GM19023 (cell line): ENCODE measurements around the gene NFX1.

ENCODE experiments used
- ATAC-seq: cut with Tn5 transposase; IDR thresholded peaks from one replicate; pipeline ENCODE4 v1.9.1; 2021; ENCODE audit warnings: mild to moderate bottlenecking, moderate library complexity; ENCODE audit not compliant: unreplicated experiment

The NFX1 gene

GRCh38 chr9:33265211-33265865, 25.0 kb upstream of the NFX1 start:
- no peak for ATAC-seq

GRCh38 chr9:33267151-33267767, 23.1 kb upstream of the NFX1 start:
- no peak for ATAC-seq

- ATAC-seq = no peak
These were observed 20.2 kb upstream of the NFX1 start for GRCh38 chr9:33270146-33270545.

GRCh38 chr9:33272061-33272460, 18.3 kb upstream of the NFX1 start:
- no peak for ATAC-seq

DNA sequence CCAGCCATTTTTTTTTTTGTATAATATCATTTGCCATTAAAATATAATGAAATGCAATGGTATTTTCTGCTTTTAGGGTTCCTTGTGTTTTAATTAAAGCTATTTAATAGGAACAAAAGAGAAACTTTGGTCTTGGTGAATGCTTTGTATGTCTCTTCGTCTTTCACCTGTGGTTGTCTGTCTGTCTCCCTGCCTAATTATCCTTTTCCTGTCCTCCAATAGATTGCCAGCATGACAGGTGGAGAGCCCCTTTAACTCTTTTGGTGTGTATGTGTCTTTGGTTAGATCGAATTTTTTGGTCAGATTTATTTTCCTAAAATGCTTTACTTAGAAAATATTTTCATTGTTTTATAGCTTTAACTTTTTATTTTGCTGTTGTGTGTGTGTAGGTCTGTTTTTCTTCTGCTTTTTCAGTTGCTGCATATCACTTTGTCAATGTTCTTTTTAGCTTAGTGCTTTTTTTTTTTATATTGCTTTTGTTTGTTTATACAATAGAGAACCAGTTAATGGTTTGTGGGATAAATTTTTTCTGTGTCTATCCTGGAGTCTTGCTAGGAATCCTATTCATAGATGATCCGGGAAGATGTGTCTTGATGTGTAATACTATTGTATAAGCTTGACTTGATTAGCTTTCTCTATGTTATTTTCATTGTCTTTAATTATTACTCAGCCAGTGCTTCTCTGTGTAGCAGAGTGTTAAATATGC, 16.9 kb upstream of the NFX1 start:
- no peak for ATAC-seq

DNA sequence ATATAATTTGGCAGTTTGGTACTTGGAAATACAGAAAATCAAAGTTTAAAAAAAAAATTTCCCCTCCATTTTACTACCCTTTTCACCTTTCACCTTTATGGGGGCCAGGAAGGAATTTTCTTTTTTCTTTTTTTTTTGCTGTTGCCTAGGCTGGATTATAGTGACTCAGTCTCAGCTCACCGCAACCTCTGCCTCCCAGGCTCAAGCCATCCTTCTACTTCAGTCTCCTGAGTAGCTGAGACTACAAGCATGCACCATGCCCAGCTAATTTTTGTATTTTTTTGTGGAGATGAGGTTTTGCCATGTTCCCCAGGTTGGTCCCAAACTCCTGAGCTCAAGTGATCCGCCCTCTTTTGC, 16.4 kb upstream of the NFX1 start:
- no peak for ATAC-seq

GRCh38 chr9:33277484-33277883, 12.8 kb upstream of the NFX1 start:
- ATAC-seq = no peak

- ATAC-seq = no peak
These were observed 4.8 kb upstream of the NFX1 start for GRCh38 chr9:33285502-33285901.

DNA sequence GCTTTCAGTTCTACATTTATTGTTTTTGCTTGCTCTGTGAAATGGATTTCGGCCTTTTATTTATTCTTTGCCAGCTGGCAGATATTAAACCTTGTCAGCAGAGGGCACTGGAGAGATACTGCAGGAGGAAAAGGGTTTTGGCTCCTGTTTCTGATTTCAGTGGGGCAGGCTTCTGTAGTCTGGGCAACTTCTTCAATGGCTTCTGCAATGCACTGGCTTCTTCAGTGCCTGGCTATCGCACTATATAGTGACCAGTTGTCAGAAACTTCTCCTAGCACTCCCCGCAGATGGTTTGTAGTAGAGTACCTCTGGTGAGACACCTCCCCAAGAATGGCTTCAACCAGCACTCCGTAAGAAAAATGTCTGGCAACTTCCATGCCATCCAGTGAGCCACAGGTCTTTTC, 3.2 kb upstream of the NFX1 start:
- ATAC-seq = no peak

GRCh38 chr9:33288235-33288634, 2.1 kb upstream of the NFX1 start:
- no peak for ATAC-seq

DNA sequence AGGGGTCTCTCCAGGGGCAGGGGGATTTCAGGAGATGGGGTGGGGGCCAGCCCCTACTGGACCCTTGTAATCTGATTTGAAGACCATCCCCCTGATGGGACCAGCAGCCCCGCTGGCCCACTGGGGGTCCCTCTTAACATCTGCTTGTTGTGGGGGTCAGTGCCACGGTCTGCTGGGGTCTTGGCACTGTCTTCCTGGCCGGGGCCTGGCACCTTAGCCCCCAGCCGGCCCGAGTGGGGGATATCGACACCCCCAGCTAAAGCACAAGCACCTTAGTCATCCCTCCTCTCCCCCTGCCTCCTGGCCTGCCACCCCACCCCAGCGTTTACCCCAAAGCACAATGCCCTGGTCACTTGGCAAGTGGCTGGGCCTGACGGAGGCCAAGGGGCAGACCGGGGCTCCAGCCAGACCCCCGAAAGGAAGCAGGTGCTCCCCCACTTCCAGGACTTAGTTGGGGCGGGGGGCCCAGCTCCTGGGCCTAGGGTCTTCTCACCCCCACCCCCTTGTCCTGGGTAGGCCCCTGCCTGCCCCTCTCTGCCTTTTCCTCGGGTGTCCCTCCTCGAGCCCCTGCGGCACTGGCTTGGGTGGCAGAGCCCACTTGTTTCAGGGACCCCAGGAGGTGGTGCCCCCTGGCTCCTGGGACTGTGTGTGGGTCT, 1.4 kb upstream of the NFX1 start:
- ATAC-seq = no peak

- ATAC-seq = no peak
These were observed 820 bp upstream of the NFX1 start for GRCh38 chr9:33289496-33289895.

DNA sequence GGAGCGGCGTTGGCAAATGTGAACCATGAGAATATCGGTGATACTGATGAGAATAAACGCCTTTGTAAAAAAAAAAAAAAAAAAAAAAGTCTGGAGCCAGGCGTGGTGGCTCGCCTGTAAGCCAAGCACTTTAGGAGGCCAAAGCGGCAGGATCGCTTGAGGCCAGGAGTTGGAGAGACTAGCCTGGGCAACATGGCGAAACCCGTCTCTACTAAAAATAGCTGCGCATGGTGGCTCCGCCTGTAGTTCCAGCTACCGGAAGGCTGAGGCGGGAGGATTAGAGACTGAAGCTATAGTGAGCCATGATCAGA, 425 bp upstream of the NFX1 start:
- no peak for ATAC-seq

DNA sequence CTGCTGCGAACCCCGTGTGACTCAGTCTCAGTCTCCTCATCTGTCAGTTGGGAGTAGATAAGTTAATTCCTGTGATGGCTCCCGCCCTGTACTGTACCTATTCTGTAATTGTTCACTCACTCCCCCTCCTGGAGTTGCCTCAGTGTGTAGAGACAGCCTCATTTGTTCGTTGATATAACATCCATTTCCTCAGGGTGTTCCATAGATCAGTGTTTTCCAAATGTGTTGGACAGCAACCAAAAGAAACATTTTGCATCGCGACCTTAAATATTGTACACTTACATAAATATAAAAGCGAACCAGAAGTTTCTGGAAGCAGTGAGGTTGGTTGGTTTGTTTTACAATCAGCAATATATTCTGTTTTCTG, 698 bp downstream of the NFX1 start:
- ATAC-seq = no peak

DNA sequence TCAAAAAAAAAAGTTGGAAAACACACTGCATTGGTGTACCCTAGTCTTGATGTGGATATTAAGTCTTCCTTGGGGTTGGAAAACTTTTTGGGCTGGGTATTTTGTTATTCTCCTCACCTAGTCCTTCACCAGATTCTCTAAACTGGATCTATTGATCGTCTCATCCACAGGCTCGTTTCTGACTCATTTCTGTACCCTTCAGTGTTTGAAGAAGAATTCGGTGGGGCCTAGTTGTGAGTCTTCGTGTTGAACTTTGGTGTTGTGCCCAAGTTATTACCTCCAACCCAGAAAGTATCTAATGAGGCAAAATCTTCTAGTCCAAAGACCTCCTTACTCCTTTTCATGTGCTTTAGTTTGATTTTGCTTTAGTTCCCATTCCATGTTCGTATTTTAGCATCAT, 1.6 kb downstream of the NFX1 start:
- no peak for ATAC-seq

- no peak for ATAC-seq
These were observed 3.5 kb downstream of the NFX1 start for GRCh38 chr9:33293782-33294181.

- ATAC-seq = no peak
These were observed 4.5 kb downstream of the NFX1 start for GRCh38 chr9:33294670-33295432.

- ATAC-seq = no peak
These were observed 5.3 kb downstream of the NFX1 start for GRCh38 chr9:33295571-33295970.

DNA sequence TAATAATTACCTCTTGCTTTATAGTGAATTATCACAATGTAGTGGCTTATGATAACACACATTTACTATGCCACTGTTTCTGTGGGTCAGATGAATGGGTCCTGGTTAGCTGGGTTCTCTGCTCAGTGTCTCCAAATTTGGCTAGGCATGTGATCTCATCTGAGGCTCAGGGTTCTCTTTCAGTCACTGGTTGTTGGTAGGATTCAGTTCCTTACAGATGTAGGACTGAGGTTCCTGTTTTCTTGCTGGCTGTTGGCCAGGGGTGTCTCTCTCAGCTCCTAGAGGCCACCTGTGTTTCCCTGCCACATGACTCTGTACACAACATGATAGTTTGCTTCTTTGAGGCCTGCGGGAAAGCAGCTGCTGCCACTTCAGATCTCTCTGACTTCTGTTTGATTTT, 7.1 kb downstream of the NFX1 start:
- ATAC-seq = peak; percentile 91

- no peak for ATAC-seq
These were observed 10.2 kb downstream of the NFX1 start for GRCh38 chr9:33300546-33300945.

- ATAC-seq = no peak
These were observed 14.0 kb downstream of the NFX1 start for GRCh38 chr9:33304362-33304761.
